NCI-H345 (cell line): Measurements from ENCODE around the gene PRKCA.
"Not testable (repeated sequence)": the region's sequence is repeated elsewhere in the genome, so short reads cannot be mapped to it uniquely, and the experiment has no call there.

Experiments used
- DNase-seq: peaks from one replicate; lab custom pipeline; 2025; lab: John Stamatoyannopoulos, UW

PRKCA gene

GRCh38 chr17:66578781-66579489 is 276.5 kb downstream of the PRKCA start:
- DNase-seq = no peak

- no peak for DNase-seq
Observed at GRCh38 chr17:66579556-66579955, 277.1 kb downstream of the PRKCA start.

GRCh38 chr17:66580184-66580955 is 278.0 kb downstream of the PRKCA start:
- no peak for DNase-seq

- peak; percentile 24 for DNase-seq
Observed at GRCh38 chr17:66580956-66581391, 278.6 kb downstream of the PRKCA start.

GRCh38 chr17:66582373-66583111 is 280.1 kb downstream of the PRKCA start:
- no peak for DNase-seq

GRCh38 chr17:66583112-66583748 is 280.8 kb downstream of the PRKCA start:
- no peak for DNase-seq

- DNase-seq = no peak
Observed at GRCh38 chr17:66584927-66585326, 282.5 kb downstream of the PRKCA start.

- DNase-seq = no peak
Observed at GRCh38 chr17:66585472-66585871, 283.1 kb downstream of the PRKCA start.

GRCh38 chr17:66589892-66590291 is 287.5 kb downstream of the PRKCA start:
- DNase-seq = no peak

GRCh38 chr17:66593116-66593515 is 290.7 kb downstream of the PRKCA start:
- DNase-seq = no peak

GRCh38 chr17:66595893-66596292 is 293.5 kb downstream of the PRKCA start:
- DNase-seq = no peak

GRCh38 chr17:66602659-66603384 is 300.4 kb downstream of the PRKCA start:
- no peak for DNase-seq

GRCh38 chr17:66604376-66604775 is 302.0 kb downstream of the PRKCA start:
- DNase-seq = no peak

GRCh38 chr17:66605541-66605940 is 303.1 kb downstream of the PRKCA start:
- DNase-seq = no peak

- DNase-seq = no peak
Observed at GRCh38 chr17:66610361-66611133, 308.1 kb downstream of the PRKCA start.

GRCh38 chr17:66611397-66611796 is 309.0 kb downstream of the PRKCA start:
- DNase-seq = no peak

- no peak for DNase-seq
Observed at GRCh38 chr17:66612993-66613392, 310.6 kb downstream of the PRKCA start.

- no peak for DNase-seq
Observed at GRCh38 chr17:66614469-66614868, 312.1 kb downstream of the PRKCA start.

- no peak for DNase-seq
Observed at GRCh38 chr17:66619206-66619605, 316.8 kb downstream of the PRKCA start.

GRCh38 chr17:66620528-66620927 is 318.1 kb downstream of the PRKCA start:
- no peak for DNase-seq

GRCh38 chr17:66624630-66625029 is 322.2 kb downstream of the PRKCA start:
- not testable (repeated sequence) for DNase-seq
